Fibroblast of mammary gland (primary cell): ENCODE results near the gene MED29.

Experiments
- DNase-seq: peaks from one replicate; pipeline ENCODE4 v3.0.0-alpha.2; 2010; ENCODE audit warnings: low read depth
- H3K4me3 ChIP-seq: 2 replicates; pipeline ENCODE4 v1.5.1; 2011; ENCODE audit warnings: low read depth, mild to moderate bottlenecking, low read length, moderate library complexity; ENCODE audit not compliant: control insufficient read depth
- TF ChIP-seq, protein P1 (sequence below): conservative IDR thresholded peaks from 2 replicates; pipeline ENCODE4 v1.5.1; 2011; ENCODE audit warnings: low read depth, low read length, inconsistent platforms; ENCODE audit not compliant: control insufficient read depth, insufficient read depth

Gene MED29

GRCh38 chr19:39428283-39429112 is 37.3 kb downstream of the MED29 start:
- peak; percentile 89 for DNase-seq
- H3K4me3 ChIP-seq, result peak overlapping the region; percentile 2
- TF ChIP-seq, protein P1, sequence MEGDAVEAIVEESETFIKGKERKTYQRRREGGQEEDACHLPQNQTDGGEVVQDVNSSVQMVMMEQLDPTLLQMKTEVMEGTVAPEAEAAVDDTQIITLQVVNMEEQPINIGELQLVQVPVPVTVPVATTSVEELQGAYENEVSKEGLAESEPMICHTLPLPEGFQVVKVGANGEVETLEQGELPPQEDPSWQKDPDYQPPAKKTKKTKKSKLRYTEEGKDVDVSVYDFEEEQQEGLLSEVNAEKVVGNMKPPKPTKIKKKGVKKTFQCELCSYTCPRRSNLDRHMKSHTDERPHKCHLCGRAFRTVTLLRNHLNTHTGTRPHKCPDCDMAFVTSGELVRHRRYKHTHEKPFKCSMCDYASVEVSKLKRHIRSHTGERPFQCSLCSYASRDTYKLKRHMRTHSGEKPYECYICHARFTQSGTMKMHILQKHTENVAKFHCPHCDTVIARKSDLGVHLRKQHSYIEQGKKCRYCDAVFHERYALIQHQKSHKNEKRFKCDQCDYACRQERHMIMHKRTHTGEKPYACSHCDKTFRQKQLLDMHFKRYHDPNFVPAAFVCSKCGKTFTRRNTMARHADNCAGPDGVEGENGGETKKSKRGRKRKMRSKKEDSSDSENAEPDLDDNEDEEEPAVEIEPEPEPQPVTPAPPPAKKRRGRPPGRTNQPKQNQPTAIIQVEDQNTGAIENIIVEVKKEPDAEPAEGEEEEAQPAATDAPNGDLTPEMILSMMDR, result no peak

- DNase-seq, result peak; percentile 98
- TF ChIP-seq, protein P1, result no peak
- H3K4me3 ChIP-seq, result no peak overlapping the region
Measured at GRCh38 chr19:39430675-39431593, 39.8 kb downstream of the MED29 start.

- TF ChIP-seq, protein P1, result no peak
- H3K4me3 ChIP-seq, result no peak overlapping the region
- no peak for DNase-seq
Measured at GRCh38 chr19:39432677-39433025, 41.5 kb downstream of the MED29 start.

GRCh38 chr19:39433480-39434079 is 42.4 kb downstream of the MED29 start:
- TF ChIP-seq, protein P1, result no peak
- no peak overlapping the region for H3K4me3 ChIP-seq
- no peak for DNase-seq

- DNase-seq, result peak; percentile 28
- TF ChIP-seq, protein P1, result no peak
- peak overlapping the region; percentile 99 for H3K4me3 ChIP-seq
Measured at GRCh38 chr19:39434123-39435076, 43.2 kb downstream of the MED29 start.
